ENCODE measurements around the gene GRAMD1A.

The GRAMD1A gene

GRCh38 chr19:35056513-35057063 lies 56.5 kb downstream of the GRAMD1A start:
- DNase-seq, result no peak

GRCh38 chr19:35058370-35058769 lies 58.2 kb downstream of the GRAMD1A start:
- DNase-seq, result no peak

- DNase-seq, result no peak
Measured at GRCh38 chr19:35059006-35059798, 59.1 kb downstream of the GRAMD1A start.

- DNase-seq, result no peak
Measured at GRCh38 chr19:35059799-35060091, 59.6 kb downstream of the GRAMD1A start.

GRCh38 chr19:35060160-35060855 lies 60.2 kb downstream of the GRAMD1A start:
- no peak for DNase-seq

GRCh38 chr19:35061583-35062373 lies 61.7 kb downstream of the GRAMD1A start:
- no peak for DNase-seq

- no peak for DNase-seq
Measured at GRCh38 chr19:35062942-35063341, 62.8 kb downstream of the GRAMD1A start.

- no peak for DNase-seq
Measured at GRCh38 chr19:35063940-35064818, 64.1 kb downstream of the GRAMD1A start.

- no peak for DNase-seq
Measured at GRCh38 chr19:35065574-35065973, 65.5 kb downstream of the GRAMD1A start.

GRCh38 chr19:35066121-35066520 lies 66.0 kb downstream of the GRAMD1A start:
- DNase-seq, result no peak

- DNase-seq, result peak; percentile 90
Measured at GRCh38 chr19:35066691-35067563, 66.8 kb downstream of the GRAMD1A start.

GRCh38 chr19:35068941-35069634 lies 69.0 kb downstream of the GRAMD1A start:
- DNase-seq, result no peak

- no peak for DNase-seq
Measured at GRCh38 chr19:35069696-35070095, 69.6 kb downstream of the GRAMD1A start.

GRCh38 chr19:35070471-35070870 lies 70.3 kb downstream of the GRAMD1A start:
- no peak for DNase-seq

GRCh38 chr19:35073516-35073915 lies 73.4 kb downstream of the GRAMD1A start:
- DNase-seq, result no peak

- no peak for DNase-seq
Measured at GRCh38 chr19:35073941-35074340, 73.8 kb downstream of the GRAMD1A start.

- DNase-seq, result no peak
Measured at GRCh38 chr19:35074426-35075201, 74.5 kb downstream of the GRAMD1A start.

- DNase-seq, result no peak
Measured at GRCh38 chr19:35075202-35076025, 75.3 kb downstream of the GRAMD1A start.

GRCh38 chr19:35076026-35076370 lies 75.9 kb downstream of the GRAMD1A start:
- DNase-seq, result no peak
